GM18505 (cell line): ENCODE results near the gene NPTX2.

ENCODE experiments used
- ATAC-seq: cut with Tn5 transposase; IDR thresholded peaks from one replicate; pipeline ENCODE4 v1.9.1; 2021; ENCODE audit not compliant: unreplicated experiment
- POLR2A ChIP-seq: IDR thresholded peaks from 4 replicates; pipeline ENCODE4 v1.6.1; 2011; ENCODE audit warnings: borderline replicate concordance; ENCODE audit not compliant: insufficient read depth, insufficient read length; ENCODE audit errors: extremely low read depth

The NPTX2 gene

DNA sequence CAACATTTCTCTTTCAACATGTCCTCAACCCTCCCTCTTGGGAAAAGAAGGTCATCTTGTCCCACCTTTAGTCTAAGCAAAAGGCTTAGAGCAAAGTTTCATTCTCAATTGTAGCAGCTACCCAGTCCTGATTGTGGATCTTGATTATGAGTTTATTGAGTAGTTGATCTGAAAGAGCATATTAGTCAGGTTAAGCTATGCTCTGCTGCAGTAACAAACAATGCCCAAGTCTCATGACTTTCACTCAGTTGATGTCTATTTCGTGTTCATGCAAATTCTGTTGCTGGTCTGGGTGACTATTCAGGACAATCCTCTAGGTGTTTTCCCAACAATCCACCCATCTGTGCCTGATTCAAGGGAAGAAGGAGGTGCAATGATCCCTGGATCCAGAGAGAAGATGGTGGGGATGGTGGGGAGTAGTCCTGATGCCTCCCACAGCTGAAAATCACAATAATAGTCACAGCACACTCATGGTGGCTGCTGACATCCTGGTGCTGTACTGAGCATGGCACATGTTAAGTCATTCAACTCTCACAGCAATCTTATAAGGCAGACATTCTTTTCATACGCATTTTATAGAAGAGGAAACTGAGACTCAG lies 54.7 kb downstream of the NPTX2 start:
- no peak for TF ChIP-seq POLR2A
- no peak for ATAC-seq

DNA sequence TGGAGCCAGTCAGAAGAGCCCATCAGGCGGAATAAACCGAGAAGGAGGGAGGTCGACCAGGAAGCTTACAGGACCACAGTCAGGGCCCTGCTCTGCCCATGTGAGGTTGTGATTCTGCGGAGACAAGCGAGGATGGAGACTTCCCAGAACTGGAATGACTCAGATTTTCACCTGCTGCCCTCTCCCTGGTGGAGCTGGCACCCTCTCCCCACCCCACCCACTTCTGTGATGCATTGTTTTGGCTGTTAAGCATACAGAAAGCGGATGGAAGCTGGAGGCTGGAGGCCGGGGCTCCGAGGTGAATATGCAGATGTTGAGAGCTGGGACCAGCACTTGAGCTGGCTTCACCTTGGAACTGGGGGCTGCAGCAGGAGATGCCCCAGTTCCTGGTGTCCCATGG lies 57.4 kb downstream of the NPTX2 start:
- no peak for ATAC-seq
- no peak for TF ChIP-seq POLR2A

DNA sequence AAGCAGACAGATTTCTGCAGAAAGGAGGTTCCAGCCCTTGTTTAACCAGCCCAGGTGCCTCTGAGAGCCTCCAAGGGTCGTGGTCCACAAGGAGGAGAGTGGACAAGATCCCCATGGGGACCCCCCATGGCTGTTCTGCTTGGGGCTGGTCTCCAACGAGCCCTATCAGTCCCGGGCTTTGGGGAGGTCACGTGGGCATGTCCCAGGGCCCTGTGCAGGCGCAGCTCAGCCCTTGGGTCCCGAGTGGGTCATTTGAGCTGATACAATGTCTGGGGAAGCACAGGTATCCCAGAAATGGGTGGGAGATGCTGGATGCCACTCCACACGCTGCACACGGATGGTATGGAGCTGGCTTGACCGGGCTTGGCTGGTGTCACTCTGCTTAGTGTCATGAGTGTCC lies 57.8 kb downstream of the NPTX2 start:
- no peak for ATAC-seq
- no peak for TF ChIP-seq POLR2A

DNA sequence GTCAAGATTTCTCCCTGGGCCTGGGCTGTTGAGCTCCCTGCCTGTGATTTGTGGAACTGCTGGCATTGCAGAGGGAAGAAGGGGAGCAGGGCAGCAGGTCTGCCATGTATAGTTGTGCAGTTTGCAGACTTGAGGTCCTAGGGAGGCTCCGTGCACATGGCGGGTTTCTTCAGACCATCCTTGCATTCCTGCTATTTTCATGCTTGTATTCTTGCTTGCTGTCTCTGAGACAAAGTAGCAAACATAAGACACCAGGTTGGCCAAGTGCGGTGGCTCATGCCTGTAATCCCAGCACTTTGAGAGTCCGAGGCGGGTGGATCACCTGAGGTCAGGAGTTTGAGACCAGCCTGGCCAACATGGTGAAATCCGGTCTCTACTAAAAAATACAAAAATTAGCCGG lies 61.1 kb downstream of the NPTX2 start:
- TF ChIP-seq POLR2A: no peak
- ATAC-seq: no peak
